Bone marrow (tissue), 2 donors: ENCODE data around the gene RGS17.
"Not testable (repeated sequence)": the region's sequence is repeated elsewhere in the genome, so short reads cannot be mapped to it uniquely, and the experiment has no call there.

Experiments used
- DNase-seq, 2 donors: peaks; one replicate each; lab custom pipeline; 2025; lab: John Stamatoyannopoulos, UW

Gene RGS17

GRCh38 chr6:153125032-153125431 is 6.0 kb downstream of the RGS17 start:
- DNase-seq: no peak

- DNase-seq: no peak
Observed at GRCh38 chr6:153123801-153124200, 7.3 kb downstream of the RGS17 start.

- no peak for DNase-seq
Observed at GRCh38 chr6:153121311-153121710, 9.8 kb downstream of the RGS17 start.

- DNase-seq: no peak
Observed at GRCh38 chr6:153117986-153118879, 12.8 kb downstream of the RGS17 start.

- DNase-seq: not testable (repeated sequence)
Observed at GRCh38 chr6:153111082-153111481, 20.0 kb downstream of the RGS17 start.

GRCh38 chr6:153110612-153111011 is 20.5 kb downstream of the RGS17 start:
- DNase-seq: not testable (repeated sequence)

- no peak for DNase-seq
Observed at GRCh38 chr6:153108315-153108714, 22.8 kb downstream of the RGS17 start.

GRCh38 chr6:153106021-153106420 is 25.1 kb downstream of the RGS17 start:
- DNase-seq: no peak

GRCh38 chr6:153104220-153104619 is 26.9 kb downstream of the RGS17 start:
- DNase-seq: no peak

GRCh38 chr6:153103319-153103655 is 27.8 kb downstream of the RGS17 start:
- DNase-seq: no peak

GRCh38 chr6:153102605-153103318 is 28.3 kb downstream of the RGS17 start:
- DNase-seq: no peak

GRCh38 chr6:153101461-153101860 is 29.6 kb downstream of the RGS17 start:
- DNase-seq: no peak

GRCh38 chr6:153099636-153100035 is 31.4 kb downstream of the RGS17 start:
- no peak for DNase-seq

GRCh38 chr6:153096792-153097191 is 34.3 kb downstream of the RGS17 start:
- no peak for DNase-seq

GRCh38 chr6:153096031-153096430 is 35.1 kb downstream of the RGS17 start:
- DNase-seq: no peak

- DNase-seq: no peak
Observed at GRCh38 chr6:153092082-153093013, 38.7 kb downstream of the RGS17 start.

GRCh38 chr6:153090241-153090930 is 40.7 kb downstream of the RGS17 start:
- DNase-seq: no peak

GRCh38 chr6:153088796-153089195 is 42.3 kb downstream of the RGS17 start:
- no peak for DNase-seq

- no peak for DNase-seq
Observed at GRCh38 chr6:153087436-153087835, 43.6 kb downstream of the RGS17 start.

- DNase-seq: no peak
Observed at GRCh38 chr6:153086225-153086990, 44.7 kb downstream of the RGS17 start.

GRCh38 chr6:153085239-153085638 is 45.8 kb downstream of the RGS17 start:
- DNase-seq: no peak
